ENCODE measurements around the gene TMEM212.

TMEM212 gene

GRCh38 chr3:171906951-171907676, 64.0 kb downstream of the TMEM212 start:
- no peaks in the 10 kb centered on the region; the same call in 1 of the 2 replicates for H3K9me3 ChIP-seq (ENCODE audit: low read depth, low read length)
- no peak overlapping the region for H3K27ac ChIP-seq
- no peak for TF ChIP-seq EZH2 (IDR thresholded peaks at IDR 0.05)
- no peak for TF ChIP-seq FOXP2 (optimal IDR thresholded peaks at IDR 0.05; ENCODE audit: control extremely low read depth, extremely low read length, insufficient read depth)
- TF ChIP-seq POLR2AphosphoS5 (IDR thresholded peaks at IDR 0.05; ENCODE audit: borderline replicate concordance, low read depth, low read length): no peak
- no peak overlapping the region for H3K4me3 ChIP-seq
- no peak overlapping the region for H3K9ac ChIP-seq (ENCODE audit: insufficient read length)
- DNase-seq (ENCODE audit: low read depth, low spot score): no peak
- H3K36me3 ChIP-seq (ENCODE audit: insufficient read depth, low read length): no peaks in the 10 kb centered on the region

- H3K9me3 ChIP-seq (ENCODE audit: low read depth, low read length): no peaks in the 10 kb centered on the region; the same call in 1 of the 2 replicates
- no peak overlapping the region for H3K9ac ChIP-seq (ENCODE audit: insufficient read length)
- no peak overlapping the region for H3K27ac ChIP-seq
- no peaks in the 10 kb centered on the region for H3K36me3 ChIP-seq (ENCODE audit: insufficient read depth, low read length)
- no peak overlapping the region for H3K4me3 ChIP-seq
- no peak for TF ChIP-seq POLR2AphosphoS5 (IDR thresholded peaks at IDR 0.05; ENCODE audit: borderline replicate concordance, low read depth, low read length)
- TF ChIP-seq FOXP2 (optimal IDR thresholded peaks at IDR 0.05; ENCODE audit: control extremely low read depth, extremely low read length, insufficient read depth): no peak
- TF ChIP-seq EZH2 (IDR thresholded peaks at IDR 0.05): no peak
- no peak for DNase-seq (ENCODE audit: low read depth, low spot score)
Observed at GRCh38 chr3:171907761-171908160, 64.6 kb downstream of the TMEM212 start.

- H3K4me3 ChIP-seq: no peak overlapping the region
- H3K9ac ChIP-seq (ENCODE audit: insufficient read length): no peak overlapping the region
- H3K36me3 ChIP-seq (ENCODE audit: insufficient read depth, low read length): no peaks in the 10 kb centered on the region
- TF ChIP-seq FOXP2 (optimal IDR thresholded peaks at IDR 0.05; ENCODE audit: control extremely low read depth, extremely low read length, insufficient read depth) (no peak), EZH2 (IDR thresholded peaks at IDR 0.05) (no peak), POLR2AphosphoS5 (IDR thresholded peaks at IDR 0.05; ENCODE audit: borderline replicate concordance, low read depth, low read length) (no peak)
- H3K9me3 ChIP-seq (ENCODE audit: low read depth, low read length): no peaks in the 10 kb centered on the region; the same call in 1 of the 2 replicates
- DNase-seq (ENCODE audit: low read depth, low spot score): no peak
- H3K27ac ChIP-seq: no peak overlapping the region
Observed at GRCh38 chr3:171908731-171909130, 65.6 kb downstream of the TMEM212 start.

Measured in SK-N-MC (cell line).